GM23248 (cell line): ENCODE data around the gene FGD5. TPM values are rescaled to one million over a fixed set of nuclear protein-coding genes. Genes with fewer than 3 reads are reported as not detected.

Experiments
- DNase-seq: peaks from one replicate; pipeline ENCODE4 v3.0.0-alpha.2; 2015
- H2AFZ ChIP-seq: fragments of 200-600 bp; sonication (generic); 2 replicates; pipeline ENCODE4 v1.6.1; 2016; ENCODE audit warnings: antibody characterized with exemption
- H3F3A ChIP-seq: fragments of 200-600 bp; sonication (generic); 2 replicates; pipeline ENCODE4 v1.6.1; 2016; ENCODE audit warnings: mild to moderate bottlenecking, antibody characterized with exemption, mixed run types; ENCODE audit not compliant: insufficient read depth
- H3K27ac ChIP-seq: fragments of 200-600 bp; sonication (generic); 2 replicates; pipeline ENCODE4 v1.5.1; 2016; ENCODE audit warnings: mild to moderate bottlenecking
- H3K27me3 ChIP-seq: fragments of 200-600 bp; sonication (generic); replicated peaks from 2 replicates; pipeline ENCODE4 v1.6.1; 2016; ENCODE audit warnings: mild to moderate bottlenecking; ENCODE audit not compliant: insufficient read depth
- H3K36me3 ChIP-seq: fragments of 200-600 bp; sonication (generic); 2 replicates; pipeline ENCODE4 v1.6.1; 2016; ENCODE audit warnings: low read depth, mild to moderate bottlenecking
- H3K4me1 ChIP-seq: fragments of 200-600 bp; sonication (generic); 2 replicates; pipeline ENCODE4 v1.6.1; 2016; ENCODE audit warnings: mild to moderate bottlenecking; ENCODE audit not compliant: insufficient read depth
- H3K4me2 ChIP-seq: fragments of 200-600 bp; sonication (generic); one replicate; pipeline ENCODE4 v1.6.1; 2016; ENCODE audit warnings: mild to moderate bottlenecking; ENCODE audit not compliant: unreplicated experiment
- H3K4me3 ChIP-seq: fragments of 200-600 bp; sonication (generic); 2 replicates; pipeline ENCODE4 v1.5.1; 2016; ENCODE audit warnings: mild to moderate bottlenecking
- H3K79me2 ChIP-seq: fragments of 200-600 bp; sonication (generic); 2 replicates; pipeline ENCODE4 v1.6.1; 2016; ENCODE audit warnings: mild to moderate bottlenecking; ENCODE audit not compliant: insufficient read depth
- H3K9ac ChIP-seq: fragments of 200-600 bp; sonication (generic); 2 replicates; pipeline ENCODE4 v1.6.1; 2016; ENCODE audit warnings: mild to moderate bottlenecking
- H3K9me2 ChIP-seq: fragments of 200-600 bp; sonication (generic); 2 replicates; pipeline ENCODE4 v1.6.1; 2016; ENCODE audit warnings: mixed run types, mild to moderate bottlenecking, moderate library complexity; ENCODE audit not compliant: insufficient read depth
- H3K9me3 ChIP-seq: fragments of 200-600 bp; sonication (generic); one replicate; pipeline ENCODE4 v1.6.1; 2017; ENCODE audit warnings: low read depth
- H4K20me1 ChIP-seq: fragments of 200-600 bp; sonication (generic); 2 replicates; pipeline ENCODE4 v1.6.0; 2016; ENCODE audit not compliant: insufficient read depth
- EZH2 ChIP-seq: fragments of 200-600 bp; sonication (generic); IDR thresholded peaks from 2 replicates; pipeline ENCODE4 v1.6.1; 2018; ENCODE audit warnings: antibody characterized with exemption, mild to moderate bottlenecking; ENCODE audit not compliant: insufficient read depth, poor library complexity, severe bottlenecking
- EZH2phosphoT487 ChIP-seq: fragments of 200-600 bp; sonication (generic); IDR thresholded peaks from 2 replicates; pipeline ENCODE4 v1.6.1; 2018; ENCODE audit warnings: antibody characterized with exemption, moderate library complexity, mild to moderate bottlenecking, low read depth; ENCODE audit not compliant: insufficient read depth
- WGBS, 2 experiments: methylation state at CpG; one replicate each; pipeline ENCODE4 v1.1.6; 2015 to 2017; ENCODE audit warnings: low lambda C conversion rate in 2 of 2, low coverage in 1 of 2; ENCODE audit errors: missing lambda C conversion rate in 2 of 2; 5-methylcytosine and 5-hydroxymethylcytosine counted together
- in situ Hi-C: fragments of 300-500 bp; cut with MboI; formaldehyde crosslinking; loops from 2 replicates; pipeline ENCODE4 v1.15.0; 2020
- polyA plus RNA-seq: library from polyadenylated mRNA; unstranded; fragments of >200 nt; fragmentation: Nextera tagmentation; extraction: Ambion mirVana; gene quantifications from 2 replicates; pipeline ENCODE4 v1.2.1, GENCODE V29; 2016
- total RNA-seq: library from RNA; depleted of rRNA; stranded (reverse); fragments of >200 nt; shearing (Covaris generic); gene quantifications from 2 replicates; pipeline ENCODE4 v1.2.3, GENCODE V29; 2014

FGD5 gene
- total and polyA plus RNA-seq, 2 experiments from 2014 or later: not detected

GRCh38 chr3:14913071-14913925 is 94.5 kb downstream of the FGD5 start:
- TF ChIP-seq EZH2 (no peak), EZH2phosphoT487 (no peak)
- Histone ChIP-seq H4K20me1 (no peaks in the 10 kb centered on the region), H3K4me2 (no peak overlapping the region), H3K79me2 (no peaks in the 10 kb centered on the region), H3F3A (no peaks in the 10 kb centered on the region), H3K27ac (no peak overlapping the region), H3K9me2 (no peaks in the 10 kb centered on the region), H3K9me3 (no peaks in the 10 kb centered on the region), H3K9ac (no peak overlapping the region), H3K4me1 (no peaks in the 10 kb centered on the region), H2AFZ (no peak overlapping the region), H3K36me3 (no peaks in the 10 kb centered on the region), H3K27me3 (peaks cover 12% of the 10 kb centered on the region; the same call in 1 of the 2 replicates), H3K4me3 (no peak overlapping the region)
- in situ Hi-C loops: loop anchor here (25.0 kb wide), 1 partner anchor 401 kb away; no protein-coding TSS in a partner anchor
- 56 to 57% methylated on average over 9 to 10 of the region's 10 CpGs for WGBS, 2 experiments
- no peak for DNase-seq

- Histone ChIP-seq H3K9ac (no peak overlapping the region), H3F3A (no peaks in the 10 kb centered on the region), H3K4me2 (no peak overlapping the region), H3K36me3 (no peaks in the 10 kb centered on the region), H3K27ac (no peak overlapping the region), H3K9me2 (no peaks in the 10 kb centered on the region), H4K20me1 (no peaks in the 10 kb centered on the region), H3K79me2 (no peaks in the 10 kb centered on the region), H3K4me3 (no peak overlapping the region), H2AFZ (no peak overlapping the region), H3K4me1 (no peaks in the 10 kb centered on the region), H3K9me3 (no peaks in the 10 kb centered on the region), H3K27me3 (peaks cover 12% of the 10 kb centered on the region; the same call in 1 of the 2 replicates)
- TF ChIP-seq EZH2phosphoT487 (no peak), EZH2 (no peak)
- WGBS, 2 experiments: 82 to 83% methylated on average over 13 to 14 of the region's 14 CpGs
- in situ Hi-C loops: loop anchor here (25.0 kb wide), 1 partner anchor 402 kb away; no protein-coding TSS in a partner anchor
- DNase-seq: no peak
Measured at GRCh38 chr3:14913926-14914778, 95.4 kb downstream of the FGD5 start.

GRCh38 chr3:14914779-14915117 is 96.0 kb downstream of the FGD5 start:
- Histone ChIP-seq H3K9me3 (no peaks in the 10 kb centered on the region), H2AFZ (no peak overlapping the region), H3K27ac (no peak overlapping the region), H3K9ac (no peak overlapping the region), H3K4me1 (no peaks in the 10 kb centered on the region), H3K9me2 (no peaks in the 10 kb centered on the region), H3F3A (no peaks in the 10 kb centered on the region), H3K27me3 (peaks cover 12% of the 10 kb centered on the region; the same call in 1 of the 2 replicates), H3K4me2 (no peak overlapping the region), H3K36me3 (no peaks in the 10 kb centered on the region), H4K20me1 (no peaks in the 10 kb centered on the region), H3K79me2 (no peaks in the 10 kb centered on the region), H3K4me3 (no peak overlapping the region)
- 49% methylated on average over 6 of the region's 6 CpGs for WGBS, 2 experiments
- TF ChIP-seq EZH2: no peak
- TF ChIP-seq EZH2phosphoT487: no peak
- in situ Hi-C loops: loop anchor here (25.0 kb wide), 1 partner anchor 402 kb away; no protein-coding TSS in a partner anchor
- DNase-seq: no peak

- H3K9ac ChIP-seq: no peak overlapping the region
- no peaks in the 10 kb centered on the region for H4K20me1 ChIP-seq
- H3K27me3 ChIP-seq: peaks cover 12% of the 10 kb centered on the region; the same call in 1 of the 2 replicates
- H3K4me3 ChIP-seq: no peak overlapping the region
- H3K79me2 ChIP-seq: no peaks in the 10 kb centered on the region
- 47 to 62% methylated on average over 3 of the region's 3 CpGs for whole genome bisulfite sequencing, 2 experiments
- H3F3A ChIP-seq: no peaks in the 10 kb centered on the region
- H3K4me2 ChIP-seq: no peak overlapping the region
- H3K4me1 ChIP-seq: no peaks in the 10 kb centered on the region
- TF ChIP-seq EZH2 (no peak), EZH2phosphoT487 (no peak)
- H3K36me3 ChIP-seq: no peaks in the 10 kb centered on the region
- no peaks in the 10 kb centered on the region for H3K9me3 ChIP-seq
- in situ Hi-C loops: loop anchor here (25.0 kb wide), 1 partner anchor 403 kb away; no protein-coding TSS in a partner anchor
- DNase-seq: peak; percentile 11
- H3K27ac ChIP-seq: no peak overlapping the region
- H3K9me2 ChIP-seq: no peaks in the 10 kb centered on the region
- H2AFZ ChIP-seq: no peak overlapping the region
Measured at GRCh38 chr3:14915636-14916222, 97.0 kb downstream of the FGD5 start.
